HG03457 (cell line): ENCODE results near the gene NGLY1.

ENCODE experiments used
- ATAC-seq: cut with Tn5 transposase; IDR thresholded peaks from one replicate; pipeline ENCODE4 v1.9.1; 2021; ENCODE audit warnings: moderate number of reproducible peaks; ENCODE audit not compliant: unreplicated experiment

Gene NGLY1, protein sequence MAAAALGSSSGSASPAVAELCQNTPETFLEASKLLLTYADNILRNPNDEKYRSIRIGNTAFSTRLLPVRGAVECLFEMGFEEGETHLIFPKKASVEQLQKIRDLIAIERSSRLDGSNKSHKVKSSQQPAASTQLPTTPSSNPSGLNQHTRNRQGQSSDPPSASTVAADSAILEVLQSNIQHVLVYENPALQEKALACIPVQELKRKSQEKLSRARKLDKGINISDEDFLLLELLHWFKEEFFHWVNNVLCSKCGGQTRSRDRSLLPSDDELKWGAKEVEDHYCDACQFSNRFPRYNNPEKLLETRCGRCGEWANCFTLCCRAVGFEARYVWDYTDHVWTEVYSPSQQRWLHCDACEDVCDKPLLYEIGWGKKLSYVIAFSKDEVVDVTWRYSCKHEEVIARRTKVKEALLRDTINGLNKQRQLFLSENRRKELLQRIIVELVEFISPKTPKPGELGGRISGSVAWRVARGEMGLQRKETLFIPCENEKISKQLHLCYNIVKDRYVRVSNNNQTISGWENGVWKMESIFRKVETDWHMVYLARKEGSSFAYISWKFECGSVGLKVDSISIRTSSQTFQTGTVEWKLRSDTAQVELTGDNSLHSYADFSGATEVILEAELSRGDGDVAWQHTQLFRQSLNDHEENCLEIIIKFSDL

DNA sequence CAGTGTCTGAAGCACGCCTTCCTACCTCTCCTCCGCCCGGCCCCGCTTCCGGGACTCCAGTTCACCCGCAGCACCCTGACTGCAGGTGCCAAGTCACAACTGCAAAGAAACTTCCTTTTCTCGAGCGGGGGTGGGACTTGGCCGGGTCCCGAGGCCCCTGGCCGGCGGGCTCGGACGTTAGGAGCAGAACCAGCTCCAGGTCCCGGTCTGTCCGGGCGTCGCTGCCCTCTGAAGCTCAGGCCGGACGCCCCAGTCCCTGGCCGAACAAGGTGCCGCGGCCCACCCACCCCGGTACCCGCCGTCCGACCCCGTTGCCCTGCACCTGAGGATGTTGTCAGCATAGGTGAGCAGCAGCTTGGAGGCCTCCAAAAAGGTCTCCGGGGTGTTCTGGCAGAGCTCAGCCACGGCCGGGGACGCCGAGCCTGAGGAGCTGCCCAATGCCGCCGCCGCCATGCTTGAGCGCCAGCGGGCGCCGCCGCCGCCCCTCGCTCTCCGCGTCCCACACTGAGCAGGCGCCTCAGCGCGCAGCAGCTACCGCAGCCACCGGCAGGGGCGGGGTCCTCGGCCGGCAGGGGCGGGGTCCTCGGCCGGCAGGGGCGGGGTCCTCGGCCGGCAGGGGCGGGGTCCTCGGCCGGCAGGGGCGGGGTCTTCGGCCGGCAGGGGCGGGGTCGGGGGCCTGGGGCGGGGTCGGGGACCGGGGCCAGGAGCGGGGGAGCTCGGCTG, at the start of gene NGLY1:
Gene NGLY1 (minus strand): TSS at position 506 of the 723 bp plus-strand sequence. CDS start 53 bp downstream, at position 453.
- peak; percentile 70 for ATAC-seq

DNA sequence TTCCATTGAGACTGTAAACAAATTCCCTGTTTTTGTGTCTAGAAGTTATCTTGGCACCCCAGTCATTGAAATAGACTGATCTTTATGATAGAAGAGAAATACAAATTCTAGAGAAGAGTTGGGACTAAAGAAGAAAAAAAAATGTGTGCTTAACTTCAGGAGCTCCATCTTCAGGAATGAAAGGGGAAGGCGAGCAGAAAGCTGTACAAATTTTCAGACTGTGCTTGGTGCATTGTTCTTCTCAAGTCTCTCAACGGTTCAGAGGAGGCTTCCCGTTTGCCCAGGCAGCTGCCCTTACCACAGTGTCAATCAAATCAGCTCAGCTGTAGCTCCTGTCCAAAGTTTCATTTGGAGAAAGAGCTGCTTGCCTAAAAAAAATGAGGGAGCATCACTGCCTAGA, 48.3 kb upstream of the NGLY1 start:
- ATAC-seq = no peak

DNA sequence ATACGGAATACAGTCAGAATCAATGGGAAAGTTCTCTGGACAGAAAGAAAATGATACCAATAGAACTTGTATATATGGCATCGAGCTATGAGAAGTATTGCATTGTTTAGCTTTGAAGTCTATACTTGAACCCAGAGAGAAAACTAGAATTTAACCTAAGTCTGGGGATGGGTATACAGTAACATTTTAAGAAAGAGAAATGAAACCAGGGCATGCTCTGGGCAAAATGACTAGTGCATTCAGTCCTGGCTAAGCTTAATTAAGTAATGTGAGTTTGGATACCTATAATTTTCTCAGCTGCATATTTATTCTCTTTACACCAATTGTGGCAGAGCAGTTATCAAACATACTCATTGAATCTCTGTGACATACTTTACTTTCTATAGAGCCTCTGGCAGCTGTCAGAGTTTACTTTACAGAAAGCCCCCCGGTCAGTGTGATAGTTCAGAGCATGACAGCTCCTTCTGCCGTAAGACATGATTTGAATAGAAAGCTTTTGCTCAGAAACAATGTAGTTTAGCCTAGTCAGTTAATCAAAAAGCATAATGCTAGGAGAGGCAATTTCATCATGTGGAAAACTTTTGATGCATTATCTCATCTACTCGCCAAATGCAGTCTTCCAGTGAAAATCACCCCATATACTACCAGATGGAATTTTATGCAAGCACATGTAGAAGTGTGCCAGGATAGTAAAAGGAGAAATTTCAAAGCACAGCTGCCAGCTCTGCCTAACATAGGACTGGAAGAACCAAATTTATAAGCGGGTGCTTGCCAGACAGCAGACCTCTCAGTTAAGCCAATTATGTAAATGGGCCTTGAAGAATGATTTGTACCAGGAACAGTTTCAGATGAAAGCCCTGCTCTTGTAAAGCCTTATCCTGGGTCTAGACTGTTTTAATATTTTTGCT, 47.4 kb upstream of the NGLY1 start:
- ATAC-seq = no peak

DNA sequence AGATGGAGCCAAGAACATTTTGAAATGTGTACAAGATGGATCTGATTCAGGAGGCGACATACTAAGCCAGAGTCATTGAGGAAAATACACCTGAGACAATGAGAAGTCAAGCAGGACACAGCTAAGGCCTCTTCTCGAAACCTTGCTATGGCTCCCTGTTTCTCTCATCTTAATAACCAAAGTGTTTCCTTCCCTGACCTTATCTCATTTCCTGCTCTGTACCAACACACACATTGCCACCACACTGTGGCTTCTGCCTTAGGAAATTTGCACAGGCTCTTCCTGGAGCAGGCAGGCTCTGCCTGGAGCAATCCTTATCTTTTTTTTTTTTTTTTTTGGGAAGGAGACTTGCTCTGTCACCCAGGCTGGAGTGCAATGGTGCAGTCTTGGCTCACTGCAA, 43.3 kb upstream of the NGLY1 start:
- ATAC-seq = no peak

DNA sequence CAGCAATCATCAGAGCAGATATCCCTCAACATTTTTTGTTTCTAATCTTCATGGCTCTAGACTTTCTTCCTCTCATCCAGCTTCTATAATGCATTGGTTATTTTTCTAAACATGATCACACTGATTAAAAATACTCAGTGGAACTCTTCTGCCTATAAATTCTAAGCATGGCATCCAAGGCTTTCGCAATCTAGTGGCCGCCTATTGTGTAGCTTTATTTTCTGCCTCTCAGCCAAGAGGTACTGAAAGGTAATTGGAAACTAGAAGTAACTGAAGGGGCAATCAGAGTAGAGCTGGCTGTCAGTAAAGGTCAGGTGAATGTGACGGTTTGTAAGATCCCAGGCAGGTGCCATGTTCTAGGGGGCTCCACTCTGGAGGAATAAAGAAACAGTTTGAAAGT, 40.1 kb upstream of the NGLY1 start:
- no peak for ATAC-seq

DNA sequence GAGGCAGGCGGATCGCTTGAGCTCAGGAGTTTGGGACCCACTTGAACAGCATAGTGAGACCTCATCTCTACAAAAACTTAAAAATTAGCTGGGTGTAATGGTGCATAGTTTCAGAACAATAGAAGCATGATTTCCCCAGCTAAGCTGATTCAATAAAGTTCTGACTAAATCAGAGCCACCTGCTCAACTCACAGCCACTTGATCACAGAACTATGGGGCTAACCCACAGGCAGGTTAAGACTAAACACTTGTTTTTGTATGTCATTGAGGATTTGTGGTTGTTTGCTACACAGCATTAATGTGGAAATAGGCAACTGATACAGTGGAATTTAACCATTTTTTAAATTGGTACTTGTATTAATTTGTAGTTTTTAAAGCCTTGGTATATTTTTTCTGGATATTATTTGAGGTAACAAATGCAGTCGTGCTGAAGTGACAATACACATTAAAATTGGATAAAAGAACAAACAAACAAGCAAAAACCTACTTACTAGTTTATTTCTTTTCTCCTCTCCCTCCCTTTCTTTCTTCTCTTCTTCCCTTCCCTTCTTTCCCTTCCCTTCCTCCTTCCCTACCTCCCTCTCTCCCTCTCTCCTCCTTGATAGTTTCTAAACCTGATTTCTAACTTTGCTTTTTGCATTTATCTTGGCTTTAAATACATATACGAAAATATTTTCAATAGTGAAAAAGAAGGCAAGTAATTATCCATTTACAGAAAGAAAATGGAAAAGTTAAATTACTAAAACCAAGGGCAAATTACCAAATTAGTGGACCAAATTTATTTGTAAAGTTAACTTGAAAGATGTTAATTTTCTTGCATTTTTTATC, 38.7 kb upstream of the NGLY1 start:
- ATAC-seq = no peak

DNA sequence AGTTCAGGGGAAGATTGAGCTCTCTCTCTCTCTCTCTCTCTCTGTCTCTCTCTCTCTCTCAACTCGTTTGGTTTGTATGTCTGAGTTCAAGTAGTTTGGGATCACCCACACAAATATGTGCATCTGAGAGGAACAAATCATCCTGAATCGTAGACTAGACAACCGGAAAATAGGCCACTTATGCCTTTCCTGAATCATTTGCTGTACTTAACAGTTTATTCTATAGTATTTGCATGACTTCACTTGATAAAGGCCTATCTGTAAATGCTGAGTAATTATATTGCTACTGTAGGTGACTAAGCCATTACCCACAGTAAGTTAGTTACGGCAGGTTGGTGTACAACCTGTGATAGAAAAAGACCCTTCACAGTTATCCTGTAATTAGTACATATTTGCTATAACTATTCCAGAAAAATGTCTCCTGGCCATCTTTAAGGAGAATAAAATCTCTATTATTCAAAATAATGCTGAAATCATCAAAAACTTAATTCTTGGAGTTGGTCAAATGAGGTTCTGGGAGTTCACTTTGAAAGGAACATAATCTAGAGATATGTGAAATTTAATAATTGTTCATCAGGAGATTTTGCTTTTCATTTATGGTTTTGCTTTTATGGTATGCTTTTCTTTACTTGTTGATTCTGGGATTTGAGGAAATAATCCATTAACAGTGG, 37.7 kb upstream of the NGLY1 start:
- ATAC-seq = no peak

DNA sequence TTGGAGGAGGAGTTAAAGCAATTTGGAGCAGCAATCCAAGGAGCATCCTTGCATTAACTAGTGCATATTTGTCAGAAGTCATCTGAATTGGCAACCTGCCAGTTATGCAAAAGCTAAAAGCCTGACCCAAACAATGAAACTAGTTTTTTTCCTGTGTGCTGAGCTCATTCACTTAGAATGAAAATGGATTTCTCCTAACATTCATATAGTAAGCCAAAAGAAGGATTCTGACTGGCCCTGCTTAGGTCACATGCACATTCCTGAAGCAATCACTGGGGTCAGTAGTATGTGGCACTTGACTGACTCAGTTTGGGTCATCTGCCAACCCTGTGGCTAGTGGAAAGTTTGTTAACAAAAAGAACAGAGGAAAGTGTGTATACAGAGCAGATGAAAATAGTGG, 37.1 kb upstream of the NGLY1 start:
- ATAC-seq = no peak

DNA sequence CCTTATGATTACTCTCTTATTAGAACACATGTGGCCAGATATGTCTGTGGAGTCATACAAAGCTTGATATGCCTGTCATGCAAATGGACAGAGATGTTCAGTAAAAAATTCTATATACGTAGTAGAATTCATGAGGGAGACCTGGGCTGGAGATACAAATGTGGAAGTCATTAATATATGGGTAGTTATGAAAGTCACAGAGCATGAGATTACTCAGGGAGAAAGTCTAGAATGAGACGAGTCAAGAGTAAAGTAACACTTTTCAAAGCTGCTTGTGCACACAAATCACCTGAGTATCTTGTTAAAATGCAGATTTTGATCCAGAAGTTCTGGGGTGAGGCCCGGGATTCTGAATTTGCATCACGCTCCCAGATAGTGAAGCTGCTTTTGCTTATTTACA, 35.1 kb upstream of the NGLY1 start:
- ATAC-seq = no peak

DNA sequence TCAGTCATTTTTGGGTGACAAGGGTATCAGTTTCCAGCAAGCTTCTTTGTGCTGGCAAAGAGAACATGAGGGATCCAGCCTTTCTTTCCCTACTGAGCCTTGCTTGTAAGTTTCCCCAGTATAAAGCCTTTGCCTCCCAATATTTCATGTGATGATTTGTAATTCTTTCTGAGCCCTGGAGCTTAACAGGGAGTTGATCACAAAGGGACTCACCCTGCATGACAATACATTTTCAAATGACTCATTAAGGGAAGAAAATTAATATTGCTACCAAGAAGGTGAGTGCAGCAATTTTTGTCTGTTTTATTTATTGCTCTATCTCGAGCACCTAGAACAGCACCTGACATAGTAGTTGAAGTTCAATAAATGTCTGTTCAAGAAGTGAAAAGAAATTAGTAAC, 34.4 kb upstream of the NGLY1 start:
- no peak for ATAC-seq

DNA sequence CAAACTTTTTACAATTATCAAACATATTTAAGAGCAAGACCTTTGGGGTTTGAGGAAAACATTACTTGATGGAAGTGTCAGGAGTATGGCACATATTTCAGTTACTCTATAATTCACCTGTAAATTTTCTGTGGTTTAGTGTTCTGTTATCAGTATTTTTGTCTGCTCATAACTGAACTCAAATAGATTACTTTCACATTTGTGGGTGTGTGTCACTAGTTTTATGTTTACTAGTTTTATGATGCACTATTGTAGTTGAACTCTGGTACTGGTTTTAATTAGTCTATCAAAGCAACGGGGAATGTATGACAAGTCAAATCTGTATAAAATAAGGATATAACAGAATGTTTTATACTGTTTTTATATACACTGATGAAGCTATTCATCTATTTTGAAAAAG, 33.9 kb upstream of the NGLY1 start:
- ATAC-seq = no peak

DNA sequence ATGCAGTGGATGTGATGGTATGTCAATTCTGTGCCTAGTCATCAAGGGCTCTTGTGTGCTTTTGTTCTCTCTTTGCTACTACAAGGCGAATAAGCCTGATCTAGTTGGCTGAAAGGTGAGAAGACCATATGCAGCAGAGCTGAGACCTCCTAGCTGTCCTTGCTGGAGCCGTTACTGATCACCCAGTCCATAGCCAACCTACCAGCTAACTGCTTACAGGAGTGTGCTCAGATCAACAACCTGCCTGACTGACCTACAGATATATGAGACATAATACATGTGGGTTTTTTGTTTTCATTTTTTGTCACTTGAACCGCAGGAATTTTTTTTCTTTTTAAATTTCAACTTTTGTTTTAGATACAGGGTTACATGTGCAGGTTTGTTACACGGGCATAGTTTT, 29.4 kb upstream of the NGLY1 start:
- no peak for ATAC-seq

DNA sequence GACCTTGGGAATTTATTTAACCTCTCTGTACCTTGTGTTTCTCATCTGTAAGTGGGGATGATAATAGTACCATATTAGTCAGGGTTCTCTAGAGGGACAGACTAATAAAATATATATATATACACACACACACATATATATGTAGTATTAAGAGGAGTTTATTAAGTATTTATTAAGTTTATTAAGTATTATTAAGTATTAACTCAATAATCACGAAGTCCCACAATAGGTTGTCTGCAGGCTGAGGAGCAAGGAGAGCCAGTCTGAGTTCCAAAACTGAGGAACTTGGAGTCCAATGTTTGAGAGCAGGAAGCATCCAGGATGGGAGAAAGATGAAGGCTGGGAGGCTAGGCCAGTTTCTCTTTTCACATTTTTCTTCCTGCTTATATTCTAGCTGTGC, 21.4 kb upstream of the NGLY1 start:
- ATAC-seq = no peak

DNA sequence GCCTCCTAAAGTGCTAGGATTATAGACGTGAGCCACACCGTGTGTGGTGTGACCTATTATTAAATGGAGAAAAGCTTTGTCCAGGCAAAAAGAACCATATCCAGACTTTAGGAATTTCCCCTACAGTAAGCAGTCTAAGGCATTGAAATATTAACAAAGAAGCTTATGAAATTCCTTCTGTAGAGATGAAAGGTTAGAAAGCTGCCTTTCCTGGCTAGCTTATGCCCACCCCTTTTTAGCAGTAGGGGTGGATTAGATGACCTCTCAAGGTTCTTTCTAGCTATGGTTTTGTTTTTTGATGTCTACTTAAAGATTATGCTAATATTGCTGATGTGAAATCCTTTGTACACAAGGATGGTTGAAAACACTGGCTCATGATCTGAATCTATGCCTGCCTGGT, 20.6 kb upstream of the NGLY1 start:
- no peak for ATAC-seq

DNA sequence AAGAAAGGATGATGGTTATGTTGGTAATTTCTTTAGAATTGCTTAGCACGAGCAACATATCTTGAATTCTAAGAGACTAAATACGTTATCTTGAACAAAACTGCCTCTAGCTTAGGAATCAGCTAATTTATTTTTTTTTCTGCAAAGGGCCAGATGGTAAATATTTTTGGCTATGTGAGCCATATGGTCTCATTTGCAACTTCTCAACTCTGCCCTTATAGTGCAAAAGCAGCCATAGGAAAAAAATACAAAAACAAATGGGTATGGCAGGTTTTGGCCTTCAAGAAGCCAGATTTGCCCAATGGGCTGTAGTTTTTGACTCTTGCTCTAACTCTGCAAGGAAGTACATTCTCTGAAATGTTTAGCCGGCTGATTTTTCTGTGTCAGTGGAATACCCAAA, 18.5 kb upstream of the NGLY1 start:
- no peak for ATAC-seq

DNA sequence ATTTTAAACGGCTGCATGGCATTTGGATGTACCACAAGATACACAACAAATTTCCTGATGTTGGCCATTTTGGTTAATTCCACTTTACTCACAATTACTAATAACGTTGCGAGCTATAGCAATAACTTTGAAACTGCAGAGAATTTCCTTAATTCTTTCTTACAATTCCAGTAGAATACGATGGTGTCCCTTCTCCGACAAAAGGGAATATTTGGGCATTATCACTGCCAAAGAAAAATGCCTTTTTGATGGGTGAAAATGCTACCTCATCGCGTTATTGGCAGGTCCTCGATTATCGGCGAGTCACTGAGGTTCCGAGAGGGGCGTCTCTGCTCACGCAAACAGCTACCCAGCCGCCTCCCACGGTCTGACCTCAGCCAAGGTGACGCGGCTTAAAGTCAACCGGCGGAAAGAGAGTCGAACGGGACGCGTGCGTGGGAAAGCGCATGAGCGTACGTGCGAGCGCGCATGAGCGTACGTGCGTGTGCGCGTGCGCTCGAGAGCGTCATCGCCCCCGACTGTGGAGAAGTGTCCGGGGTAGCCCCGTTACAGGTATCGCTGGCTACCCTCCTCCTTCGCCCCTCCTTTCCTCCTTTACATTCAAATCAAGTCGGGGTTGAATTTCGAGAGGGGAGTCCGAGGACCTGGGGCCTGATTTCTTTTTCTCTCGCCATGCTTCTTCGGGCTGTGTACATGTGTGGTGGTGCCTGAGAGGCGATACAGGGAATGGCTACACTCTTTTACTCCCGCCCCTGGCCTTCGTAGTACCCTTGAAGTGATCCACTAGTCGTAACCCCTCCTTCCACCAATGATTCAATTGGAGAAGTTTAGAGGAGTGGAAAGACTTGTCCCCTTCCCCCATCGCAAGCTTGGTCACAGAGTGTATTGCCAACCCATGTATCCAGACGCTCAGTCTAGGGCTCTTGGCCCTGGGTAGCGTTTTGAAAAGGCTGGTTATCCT, 6.6 kb upstream of the NGLY1 start, which contains the start of gene OXSM:
Gene OXSM (plus strand): TSS at position 495 of the 961 bp plus-strand sequence. CDS start 931 bp downstream, outside the sequence.
- peak; percentile 94 for ATAC-seq

DNA sequence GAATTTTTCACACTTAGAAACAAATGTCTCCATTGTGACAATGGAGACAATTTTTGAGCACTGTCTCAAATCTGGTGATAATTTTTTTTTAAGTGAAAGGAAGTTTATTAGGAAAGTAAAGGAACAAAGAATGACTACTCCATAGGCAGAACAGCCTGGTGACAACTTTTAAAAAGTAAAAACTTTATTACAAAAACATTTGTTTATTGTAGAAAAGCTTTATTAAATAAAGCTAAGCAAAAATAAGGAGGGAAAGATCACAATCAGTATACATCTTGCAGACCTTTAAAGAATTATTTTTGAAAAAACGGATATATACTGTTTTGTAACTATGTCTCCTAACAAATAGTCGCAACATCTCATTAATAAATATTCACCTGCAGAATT, 6.0 kb upstream of the NGLY1 start:
- ATAC-seq = no peak

DNA sequence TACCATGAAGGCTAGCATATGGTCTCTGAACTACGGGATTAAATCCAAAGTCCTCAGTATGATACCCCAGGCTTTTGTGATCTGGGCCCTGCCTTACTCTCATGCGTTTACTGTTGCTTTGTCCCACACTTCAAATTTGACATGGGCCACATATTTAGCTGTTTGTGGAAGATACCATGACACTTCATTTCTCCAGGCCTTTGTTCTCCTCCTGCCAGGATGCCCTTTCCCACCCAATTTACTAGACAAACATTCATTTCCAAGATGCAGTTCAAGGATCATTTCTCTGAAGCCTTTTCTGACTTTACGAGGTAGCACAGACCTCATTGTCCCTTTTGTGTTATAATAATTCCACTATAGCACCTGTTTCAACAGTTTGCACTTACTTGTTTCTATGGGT, 4.4 kb upstream of the NGLY1 start:
- ATAC-seq = no peak
